Measurements from ENCODE around the gene CDH13.

Gene CDH13

DNA sequence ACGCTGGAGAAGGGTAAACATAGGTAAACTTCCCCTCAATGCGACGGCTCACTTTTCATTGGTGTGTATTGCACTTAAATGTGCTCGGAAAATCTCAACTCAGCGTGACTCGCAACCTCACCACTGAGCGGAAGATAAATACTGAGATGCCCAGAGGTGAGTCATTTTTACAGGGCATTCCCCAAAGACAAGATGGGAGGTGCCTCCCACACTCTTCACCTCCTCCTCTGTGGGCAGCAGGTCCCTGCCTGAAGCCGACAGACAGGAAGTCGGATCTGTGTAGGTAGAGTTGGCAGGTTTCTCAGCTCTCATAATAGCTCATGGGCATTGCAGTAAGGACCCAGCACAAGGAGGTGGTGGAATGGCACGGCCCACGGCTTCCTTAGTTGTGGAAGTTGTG is 906.4 kb downstream of the CDH13 start:
- peak; percentile 56 for DNase-seq

- no peak for DNase-seq
Observed at GRCh38 chr16:83538707-83539106, 911.9 kb downstream of the CDH13 start.

DNA sequence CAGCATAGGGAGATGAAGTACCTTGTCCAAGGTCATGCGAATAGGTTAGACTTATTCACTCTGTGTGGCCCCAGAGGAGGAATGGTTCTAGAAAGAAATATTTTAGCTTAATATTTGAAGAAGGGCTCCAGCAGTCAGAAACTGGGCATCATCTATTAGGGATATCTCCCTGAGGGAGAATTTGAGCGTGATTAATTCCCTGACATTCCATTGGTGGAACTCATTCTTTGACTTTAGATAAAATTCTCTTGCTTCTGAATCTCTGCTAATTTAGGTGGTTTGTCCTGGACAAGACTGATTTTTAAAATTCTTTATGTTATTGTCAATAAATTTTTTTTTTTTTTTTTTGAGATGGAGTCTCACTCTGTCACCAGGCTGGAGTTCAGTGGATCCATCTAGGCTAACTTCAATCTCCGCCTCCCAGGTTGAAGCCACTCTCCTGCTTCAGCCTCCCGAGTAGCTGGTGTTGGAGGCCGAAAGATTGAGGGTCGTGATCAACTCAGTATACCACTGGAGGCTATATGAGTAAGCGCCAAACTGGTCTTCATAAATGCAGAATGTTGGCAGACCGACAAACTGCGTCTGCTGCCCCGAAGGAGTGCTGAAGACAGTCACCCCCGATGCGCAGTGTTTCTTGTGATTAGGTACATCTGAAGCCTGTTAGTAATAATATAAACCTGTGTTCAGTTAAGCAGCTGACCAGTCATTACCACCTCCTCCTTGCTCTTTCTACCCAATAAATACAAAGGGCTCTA is 913.1 kb downstream of the CDH13 start:
- peak; percentile 27 for DNase-seq

- DNase-seq = no peak
Observed at GRCh38 chr16:83541231-83541630, 914.5 kb downstream of the CDH13 start.

DNA sequence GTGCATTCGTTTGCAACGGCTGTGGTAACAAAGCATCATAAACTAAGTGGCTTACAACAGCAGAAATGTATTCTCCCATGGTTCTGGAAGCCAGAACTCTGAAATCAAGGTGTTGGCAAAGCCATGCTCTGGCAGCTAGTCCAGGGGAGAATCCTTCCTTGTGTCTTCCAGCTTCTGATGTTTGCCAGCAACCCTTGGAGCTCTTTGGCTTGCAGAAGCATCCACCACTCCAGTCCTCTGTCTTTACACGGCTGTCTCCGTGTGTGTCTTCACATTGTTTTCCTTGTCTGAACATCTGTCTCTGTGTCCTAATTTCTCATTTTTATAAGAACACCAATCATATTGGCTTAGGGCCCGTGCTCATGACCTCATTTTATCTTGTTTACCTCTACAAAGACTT is 915.7 kb downstream of the CDH13 start:
- DNase-seq = no peak

DNA sequence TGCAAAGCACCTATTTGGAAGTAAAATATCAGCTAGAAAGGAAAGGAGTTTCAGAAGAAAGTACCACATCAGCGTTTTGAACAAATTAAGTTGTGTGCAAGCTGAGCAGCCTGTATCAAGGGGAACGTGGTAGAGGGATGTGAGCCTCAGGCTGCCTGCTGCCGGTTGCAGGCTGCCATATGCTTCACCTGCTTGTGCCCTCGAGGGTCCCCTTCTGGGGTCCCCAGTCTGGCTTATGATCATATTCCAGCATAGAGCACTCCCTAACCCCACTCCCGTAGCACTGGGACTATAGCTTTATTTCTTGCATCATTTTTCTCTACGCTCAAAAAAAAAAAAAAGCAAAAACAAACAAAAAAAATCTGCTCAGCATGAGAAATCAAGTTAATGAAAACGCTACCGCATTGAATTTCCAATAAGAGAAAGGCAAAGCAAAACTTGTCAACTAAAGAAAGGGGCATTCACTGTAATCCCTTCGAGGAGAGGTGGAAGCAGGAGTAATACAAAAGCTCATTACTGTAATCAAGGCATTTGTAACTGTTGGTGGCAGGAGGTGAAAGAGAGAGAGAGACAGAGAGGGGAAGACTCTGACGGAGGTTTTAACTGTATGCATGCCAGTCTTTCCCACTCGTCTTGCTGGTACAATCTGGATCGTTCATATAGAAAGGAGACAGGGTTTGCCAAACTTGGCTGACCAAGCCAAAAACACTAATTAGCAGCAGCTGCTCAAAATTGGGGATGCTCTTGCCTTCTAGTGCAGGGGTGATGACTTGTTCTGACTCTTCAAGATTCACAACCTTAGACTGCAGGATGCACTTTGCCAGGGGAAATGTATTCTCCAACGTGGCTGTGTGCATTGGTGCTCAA is 922.8 kb downstream of the CDH13 start:
- DNase-seq = peak; percentile 29

DNA sequence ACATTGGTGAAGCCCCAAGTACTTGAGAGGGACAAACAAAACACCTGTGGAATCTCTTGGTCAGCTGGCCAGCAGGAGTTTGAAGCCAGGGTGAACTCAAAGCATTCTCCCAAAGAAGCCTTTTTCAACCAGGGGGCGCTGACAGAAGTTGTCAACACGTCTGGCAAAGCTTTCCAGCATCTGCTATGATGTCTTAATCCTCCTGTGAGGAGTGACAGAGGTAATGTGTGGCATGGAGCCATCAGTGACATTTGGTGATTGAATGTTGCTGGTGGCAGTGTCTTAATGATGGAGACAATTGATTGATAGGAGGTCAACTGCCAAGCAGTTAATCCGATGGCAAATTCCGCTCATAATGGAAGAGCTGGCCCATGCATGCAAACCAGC is 923.4 kb downstream of the CDH13 start:
- peak; percentile 18 for DNase-seq

DNA sequence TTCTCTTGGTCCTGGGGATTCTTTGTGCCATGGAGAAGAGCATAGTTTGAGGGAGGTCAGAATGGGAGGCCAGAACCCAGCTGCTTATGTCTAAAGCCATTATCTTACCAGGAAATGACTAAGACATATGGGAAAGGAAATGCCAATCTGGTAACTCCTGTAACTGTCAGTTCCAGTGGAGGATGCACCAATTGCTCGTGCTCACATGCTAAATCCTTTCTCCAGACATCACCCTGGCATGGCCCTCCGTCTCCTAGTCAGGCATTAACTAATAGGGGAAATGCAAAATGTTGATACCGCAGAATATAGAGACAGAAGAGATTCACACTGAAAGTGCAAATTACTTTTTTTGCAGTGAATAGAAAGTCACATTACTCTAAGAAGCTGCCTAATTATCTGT is 925.5 kb downstream of the CDH13 start:
- peak; percentile 72 for DNase-seq

- DNase-seq = no peak
Observed at GRCh38 chr16:83552930-83553329, 926.2 kb downstream of the CDH13 start.

DNA sequence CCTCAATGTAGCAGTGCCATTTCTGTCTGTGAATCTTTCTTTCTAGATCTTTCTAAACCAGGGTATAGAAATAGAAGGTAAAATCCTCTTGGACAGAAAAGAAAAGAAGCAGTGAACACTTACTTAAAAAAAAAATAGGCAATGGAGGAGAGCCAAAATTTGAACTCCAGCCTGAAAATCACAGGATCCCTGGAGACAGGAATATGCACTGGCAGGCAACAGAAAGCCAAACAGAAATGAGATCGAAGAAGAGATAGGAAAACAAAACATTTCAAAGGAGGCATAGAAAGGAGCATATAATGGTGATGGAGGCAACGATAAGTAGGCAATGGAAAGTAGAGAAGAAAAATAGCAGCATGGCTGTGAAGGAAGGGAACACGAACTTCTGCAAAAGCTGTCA is 927.3 kb downstream of the CDH13 start:
- no peak for DNase-seq

DNA sequence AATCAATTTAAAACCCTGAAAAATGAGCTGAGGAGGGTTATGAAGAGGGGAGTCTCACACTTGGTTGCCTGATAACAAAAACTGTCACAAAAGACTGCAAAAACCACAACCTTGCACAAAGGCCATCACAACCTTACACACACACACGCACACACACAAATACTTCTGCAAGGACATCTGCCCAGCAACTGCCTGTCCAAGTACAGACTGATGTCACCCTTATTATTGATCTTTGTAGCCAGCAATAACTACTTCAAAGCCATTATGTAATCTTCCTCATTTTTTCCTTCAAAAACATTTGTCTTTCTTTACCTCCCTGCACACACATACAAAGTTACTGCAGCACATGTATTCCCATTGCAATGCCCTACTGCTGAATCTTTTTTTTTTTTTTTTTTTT is 927.8 kb downstream of the CDH13 start:
- no peak for DNase-seq

GRCh38 chr16:83561876-83562275 is 935.1 kb downstream of the CDH13 start:
- peak; percentile 45 for DNase-seq

DNA sequence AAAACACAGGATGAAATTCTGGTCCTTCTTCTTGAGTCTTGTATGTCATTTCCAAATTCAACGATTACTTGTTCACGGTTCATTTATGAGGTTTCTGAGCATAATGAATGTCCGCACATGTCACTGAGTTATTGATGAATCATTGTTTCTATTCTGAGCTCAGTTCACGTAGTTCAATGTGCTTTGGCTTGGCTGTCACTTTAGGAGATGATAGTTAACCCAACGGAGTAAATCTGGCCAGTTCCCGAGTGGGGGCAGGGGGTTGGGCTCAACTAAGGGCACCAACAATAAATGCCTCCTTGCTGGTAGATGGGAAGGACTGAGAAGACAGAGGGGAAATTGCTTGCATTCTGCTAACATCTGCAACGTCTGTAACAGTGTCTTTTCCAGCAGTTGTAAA is 941.6 kb downstream of the CDH13 start:
- no peak for DNase-seq

DNA sequence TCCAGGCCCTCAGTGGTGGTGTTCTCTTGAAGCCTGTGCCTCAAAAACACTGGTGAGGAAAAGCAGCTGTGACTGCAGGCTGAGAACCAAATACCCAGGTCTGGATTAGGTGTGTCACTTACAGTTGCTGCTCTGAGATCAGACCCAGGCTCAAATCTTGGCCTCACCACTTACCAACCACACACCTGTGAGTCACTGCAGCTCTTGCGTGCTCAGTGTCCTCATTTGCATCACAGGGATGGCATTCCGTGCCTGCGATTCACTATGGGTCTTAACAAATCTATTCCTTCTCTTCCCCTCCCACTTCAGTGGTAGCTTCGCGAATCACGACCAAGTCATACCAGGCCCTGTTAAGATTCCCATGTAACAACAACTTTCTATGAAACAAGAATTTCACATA is 947.6 kb downstream of the CDH13 start:
- peak; percentile 92 for DNase-seq

- DNase-seq = no peak
Observed at GRCh38 chr16:83577078-83577745, 950.4 kb downstream of the CDH13 start.

DNA sequence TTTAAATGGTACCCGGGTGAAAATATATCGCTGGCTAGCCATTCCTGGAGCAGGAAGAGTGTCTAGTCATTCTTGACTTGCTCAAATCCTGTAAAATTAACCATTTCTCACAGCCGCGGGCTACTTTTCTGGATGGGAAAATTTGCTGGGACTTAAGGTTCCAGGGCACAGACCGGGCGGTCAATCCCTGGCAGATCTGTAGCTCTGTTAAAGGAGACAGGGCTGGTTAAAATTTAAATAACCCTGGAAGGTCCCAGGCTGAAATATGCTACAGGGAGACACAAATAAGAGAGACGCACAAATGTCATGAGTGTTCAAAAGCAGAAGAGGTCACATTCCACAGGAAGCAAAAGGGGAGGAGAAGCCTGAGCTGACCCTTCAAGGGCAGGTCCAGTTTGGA is 951.4 kb downstream of the CDH13 start:
- DNase-seq = no peak

GRCh38 chr16:83579027-83579426 is 952.3 kb downstream of the CDH13 start:
- DNase-seq = no peak

DNA sequence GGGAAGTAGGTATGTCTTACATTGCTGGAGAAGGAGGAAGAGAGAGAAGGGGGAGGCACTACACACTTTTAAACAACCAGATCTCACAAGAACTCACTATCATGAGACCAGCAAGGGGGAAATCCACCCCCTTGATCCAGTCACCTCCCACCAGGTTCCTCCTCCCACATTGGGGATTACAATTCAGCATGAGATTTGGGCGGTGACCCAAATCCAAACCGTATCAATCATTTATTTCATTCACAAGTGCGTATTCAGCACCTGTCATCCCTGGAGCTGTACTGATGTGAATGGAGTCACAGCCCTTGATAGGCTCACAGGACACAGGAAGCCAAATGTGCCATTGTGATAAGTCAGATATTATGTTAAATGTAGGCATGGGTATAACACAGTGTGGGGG is 952.7 kb downstream of the CDH13 start:
- DNase-seq = no peak

DNA sequence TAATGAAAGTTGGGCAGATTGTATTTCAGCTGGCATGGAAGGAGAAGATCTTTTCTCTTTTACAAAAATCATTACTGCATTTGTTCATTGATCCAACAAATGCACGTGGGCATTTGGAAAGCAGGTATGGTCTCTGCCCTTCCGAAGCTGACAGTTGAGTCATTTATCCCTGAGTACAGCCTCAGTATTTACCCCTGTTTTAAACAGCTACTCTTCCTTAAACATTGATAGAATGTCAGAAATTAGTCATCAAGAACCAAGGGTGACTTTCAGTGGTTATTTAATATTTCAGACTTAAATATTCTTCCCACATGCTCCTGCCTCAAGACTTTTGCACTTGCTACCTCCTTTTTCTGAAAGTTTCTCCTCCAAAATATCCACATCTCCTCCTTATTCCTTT is 954.3 kb downstream of the CDH13 start:
- no peak for DNase-seq

DNA sequence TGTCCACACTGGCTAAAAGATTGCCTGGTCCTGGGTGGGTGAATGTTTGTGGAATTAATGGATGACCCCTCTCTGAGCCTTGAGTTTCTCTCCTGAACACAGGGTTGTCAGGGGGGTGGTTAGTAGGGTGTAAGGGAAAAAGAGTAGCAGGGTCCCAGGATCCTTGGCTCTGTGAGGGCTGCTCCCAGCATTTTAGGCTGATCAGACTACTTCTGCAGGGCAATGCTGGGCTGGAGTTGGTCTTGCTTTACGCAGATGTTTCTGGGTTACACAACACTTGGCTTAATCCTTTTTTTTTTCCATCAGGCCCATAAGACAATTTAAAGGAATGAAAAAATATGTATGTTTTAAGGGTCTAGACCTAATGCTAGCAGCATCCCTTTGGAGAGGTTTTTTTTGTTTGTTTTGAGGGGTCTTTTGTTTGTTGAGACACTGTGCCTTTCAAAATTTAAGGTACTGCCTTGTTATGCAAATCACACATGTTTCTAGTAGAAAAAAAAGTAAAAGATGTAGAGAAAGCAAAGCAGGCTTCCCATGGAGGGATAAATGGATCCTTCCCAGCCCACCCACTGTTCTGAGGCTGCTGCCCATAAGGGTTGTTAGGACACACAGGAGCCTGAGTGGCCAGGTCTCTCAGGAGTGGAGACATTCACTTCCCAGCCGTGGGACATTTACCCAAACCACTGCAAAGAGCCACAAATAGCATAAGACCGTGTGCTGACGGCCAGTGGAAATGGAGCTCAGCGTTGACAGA is 955.4 kb downstream of the CDH13 start:
- no peak for DNase-seq

DNA sequence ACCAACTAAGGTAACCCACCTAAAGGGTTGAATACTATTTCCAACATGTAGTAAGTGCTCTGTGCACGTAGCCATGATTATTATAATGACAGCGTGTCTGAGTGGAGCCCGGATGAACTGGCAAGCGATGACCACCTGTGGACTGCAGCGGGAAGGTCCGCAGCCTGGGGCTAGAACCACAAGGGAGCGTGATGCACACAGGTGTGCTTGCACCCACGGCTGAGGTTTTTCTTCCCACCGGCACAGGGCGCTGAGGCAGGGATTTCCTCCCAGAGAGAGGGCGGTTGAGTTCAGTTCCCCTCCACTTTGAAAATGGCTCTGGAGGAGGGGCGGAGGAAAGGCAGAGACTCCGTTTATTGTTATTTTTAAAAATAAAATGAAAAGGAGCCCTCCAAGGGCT is 959.3 kb downstream of the CDH13 start:
- no peak for DNase-seq

DNA sequence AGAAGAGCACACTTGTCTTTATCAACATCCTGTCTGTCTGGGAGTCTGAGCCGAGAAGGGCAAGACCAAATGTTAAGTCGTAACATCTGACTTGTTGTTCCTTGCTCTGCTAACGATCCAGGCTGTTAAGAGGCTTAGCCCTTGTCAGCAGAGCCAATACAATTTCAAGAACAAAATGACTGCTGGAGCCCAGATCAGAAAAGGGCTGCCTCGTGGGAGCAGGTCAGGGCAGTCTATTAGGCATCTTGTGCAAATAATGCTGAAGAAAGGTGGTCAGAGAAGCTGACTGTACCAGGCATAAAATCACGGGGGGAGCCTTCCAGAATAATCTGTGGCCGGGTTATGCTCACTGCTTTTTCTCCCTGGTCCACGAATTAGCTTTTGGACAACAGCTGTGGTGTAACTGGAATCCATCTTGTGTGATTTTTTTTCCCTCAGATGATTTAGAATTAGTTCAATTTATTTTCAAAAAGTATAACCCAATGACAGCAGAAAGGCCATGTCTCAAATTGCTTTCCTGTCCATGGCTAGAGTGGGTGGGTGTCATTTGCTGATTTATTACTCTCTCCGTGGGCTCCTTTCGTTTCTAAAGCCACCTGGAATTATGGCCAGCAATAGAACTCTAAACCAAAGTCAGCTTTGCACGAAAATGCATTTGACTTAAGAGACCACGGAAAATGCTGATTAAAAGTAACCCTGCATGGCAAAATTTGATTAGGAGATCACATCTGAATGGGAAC is 959.9 kb downstream of the CDH13 start:
- no peak for DNase-seq
